ENCODE results near the gene ABCE1.

The ABCE1 gene

DNA sequence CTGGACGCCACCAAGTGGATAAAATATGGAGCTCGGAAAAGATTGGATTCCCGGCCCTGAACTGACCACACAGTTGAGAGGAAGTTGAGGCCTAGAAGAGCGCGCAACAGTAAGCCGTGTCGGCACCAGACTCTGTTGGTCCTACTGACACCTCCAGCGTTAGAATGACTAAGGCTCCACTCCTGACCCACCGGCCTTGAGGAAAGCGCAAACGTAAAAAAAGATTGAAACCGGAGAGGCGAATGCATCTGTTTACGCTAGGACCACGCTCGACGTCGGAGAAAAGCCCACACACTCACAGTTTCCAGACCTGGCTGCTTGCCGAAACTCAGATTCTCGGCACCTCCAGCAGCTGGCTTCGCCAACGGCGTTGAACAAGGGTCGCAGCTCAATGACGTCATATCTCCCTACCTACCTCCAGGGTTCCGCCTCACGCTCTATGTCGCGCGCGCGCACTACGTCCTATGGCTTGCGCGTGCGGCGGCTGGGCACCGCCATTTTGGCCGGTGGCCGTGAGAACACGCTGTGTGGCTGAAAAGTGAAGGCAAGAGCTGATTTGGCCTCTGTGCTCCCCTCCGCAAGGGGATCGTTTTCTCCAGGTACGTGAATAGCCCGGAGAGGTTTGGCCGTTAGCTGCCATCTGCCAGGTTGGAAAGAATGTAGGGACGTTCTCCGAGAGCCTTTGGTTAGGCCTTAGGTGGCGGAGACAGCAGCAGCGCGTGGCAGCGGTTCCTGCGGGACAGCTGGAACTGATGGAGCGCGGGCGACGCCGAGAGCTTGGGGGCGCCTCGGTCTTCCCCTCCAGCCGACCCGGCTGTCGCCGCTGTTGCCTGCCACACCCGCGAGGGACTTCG lies at the start of gene ABCE1, which contains the start of gene ANAPC10:
Gene ABCE1 (plus strand): TSS at position 491 of the 854 bp plus-strand sequence. CDS start 6,102 bp downstream, outside the sequence.
Gene ANAPC10 (minus strand): TSS at position 376 of the 854 bp plus-strand sequence. CDS start 2,097 bp downstream, outside the sequence.
- peak; percentile 93 for DNase-seq (ENCODE audit: low read depth, low spot score)

- DNase-seq (ENCODE audit: low read depth, low spot score) = no peak
Measured at GRCh38 chr4:145048817-145049216, 49.3 kb upstream of the ABCE1 start.

GRCh38 chr4:145049241-145049640 lies 48.9 kb upstream of the ABCE1 start:
- DNase-seq (ENCODE audit: low read depth, low spot score) = no peak

- DNase-seq (ENCODE audit: low read depth, low spot score) = no peak
Measured at GRCh38 chr4:145055533-145056257, 42.4 kb upstream of the ABCE1 start.

- no peak for DNase-seq (ENCODE audit: low read depth, low spot score)
Measured at GRCh38 chr4:145056325-145057130, 41.6 kb upstream of the ABCE1 start.

DNA sequence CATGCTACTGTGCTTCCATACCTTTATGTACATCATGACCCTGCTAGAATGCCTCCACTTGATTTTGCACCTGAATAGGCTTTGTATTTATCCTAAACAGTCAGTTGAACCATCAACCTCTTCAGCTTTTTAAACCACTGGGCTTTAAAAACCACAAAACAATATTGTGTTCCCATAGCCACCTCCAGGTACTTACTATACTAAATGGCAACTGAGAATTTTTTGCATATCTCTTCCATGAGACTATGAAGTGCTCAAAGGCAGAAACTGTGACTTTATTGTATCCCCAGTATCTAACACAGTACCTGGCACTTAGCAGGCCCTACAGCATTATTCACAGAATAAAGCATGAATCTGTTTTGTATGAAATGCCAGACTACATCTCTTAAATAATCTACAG lies 39.9 kb upstream of the ABCE1 start:
- no peak for DNase-seq (ENCODE audit: low read depth, low spot score)

- DNase-seq (ENCODE audit: low read depth, low spot score) = no peak
Measured at GRCh38 chr4:145061318-145061920, 36.7 kb upstream of the ABCE1 start.

DNA sequence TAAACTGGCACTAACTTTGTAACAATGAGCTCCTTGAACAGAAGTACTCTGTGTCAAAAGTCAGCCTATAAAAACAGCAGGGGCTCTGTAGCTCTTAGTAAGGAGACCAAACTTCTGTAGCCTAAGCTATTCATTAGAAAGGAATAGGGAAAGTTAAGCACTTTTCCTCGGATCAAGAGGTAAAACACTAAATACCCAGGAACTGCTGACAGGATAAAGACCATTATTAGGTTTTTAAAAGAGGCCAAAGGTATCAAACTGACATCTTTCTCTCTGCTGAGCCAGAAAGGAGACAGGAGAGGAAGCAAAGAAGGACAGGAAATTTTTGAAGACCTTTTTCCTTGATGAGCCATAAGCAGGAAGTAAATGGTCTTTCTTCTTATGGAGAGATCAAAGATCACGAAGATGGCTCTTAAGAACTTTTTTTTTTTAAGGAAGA lies 32.0 kb upstream of the ABCE1 start:
- no peak for DNase-seq (ENCODE audit: low read depth, low spot score)

GRCh38 chr4:145069361-145069760 lies 28.8 kb upstream of the ABCE1 start:
- DNase-seq (ENCODE audit: low read depth, low spot score) = no peak

DNA sequence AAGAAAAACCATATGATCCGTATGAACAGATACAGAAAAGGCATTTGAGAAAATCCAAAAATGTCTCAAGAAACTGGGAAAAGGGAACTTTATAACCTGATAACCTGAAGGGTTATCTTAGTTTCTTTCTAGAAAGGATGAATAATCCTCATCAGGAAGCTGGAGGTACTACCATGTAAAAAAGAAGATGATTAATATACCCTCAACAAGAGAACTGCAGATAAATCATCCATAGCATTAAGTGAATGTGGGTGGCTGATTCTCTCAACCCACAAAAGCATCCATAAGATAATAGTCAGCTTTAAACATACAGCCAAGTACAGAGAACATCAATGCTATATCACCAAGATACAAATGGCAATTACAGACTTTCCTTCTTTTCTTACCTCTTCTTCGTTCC lies 26.6 kb upstream of the ABCE1 start:
- no peak for DNase-seq (ENCODE audit: low read depth, low spot score)

DNA sequence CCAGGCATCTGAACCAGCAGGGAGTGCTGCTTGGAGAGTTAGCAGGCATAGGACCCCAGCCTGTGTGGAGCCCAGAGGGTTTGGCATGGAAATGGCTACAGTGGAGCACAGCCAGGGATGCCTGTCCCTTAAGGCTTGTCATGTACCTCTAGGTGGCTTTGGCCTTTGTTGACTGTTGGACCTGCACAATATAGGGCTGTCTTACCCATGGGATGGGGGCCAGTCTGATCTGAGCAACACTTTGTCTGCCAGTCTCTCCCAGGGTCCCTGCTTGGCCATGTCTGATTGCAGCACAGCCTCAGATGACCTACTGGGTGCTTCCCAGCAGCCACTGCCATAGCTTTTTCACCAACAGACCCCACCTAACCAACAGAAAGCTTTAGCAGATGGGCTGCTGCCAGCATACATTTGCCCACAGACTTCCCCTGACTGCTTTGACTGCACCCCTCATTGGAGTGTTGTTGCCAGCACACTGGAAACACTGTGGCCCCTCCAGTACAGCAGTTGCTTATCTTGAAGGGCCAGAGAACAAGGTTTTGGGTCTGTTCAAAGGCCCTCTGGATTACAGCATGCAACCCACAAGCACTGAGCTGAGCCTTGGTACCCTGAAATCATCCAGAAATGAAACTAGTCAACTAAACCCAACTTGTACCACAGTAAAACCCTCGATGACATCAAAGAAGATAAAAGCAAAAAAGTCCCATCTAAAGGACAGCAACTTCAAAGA lies 22.2 kb upstream of the ABCE1 start:
- no peak for DNase-seq (ENCODE audit: low read depth, low spot score)

DNA sequence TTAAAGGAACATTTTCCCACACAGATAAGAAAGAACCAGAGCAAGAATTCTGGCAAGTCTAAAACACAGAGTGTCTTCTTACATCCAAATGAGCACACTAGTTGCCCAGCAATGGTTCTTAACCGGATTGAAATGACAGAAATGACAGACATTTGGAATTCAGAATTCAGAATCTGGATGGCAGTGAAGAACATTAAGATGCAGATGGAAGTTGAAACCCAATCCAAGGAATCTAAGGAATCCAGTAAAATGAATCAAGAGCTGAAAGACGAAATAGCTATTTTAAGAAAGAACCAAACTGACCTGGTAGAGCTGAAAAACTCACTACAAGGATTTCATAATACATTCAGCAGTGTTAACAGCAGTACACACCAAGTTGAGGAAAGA lies 21.6 kb upstream of the ABCE1 start:
- no peak for DNase-seq (ENCODE audit: low read depth, low spot score)

DNA sequence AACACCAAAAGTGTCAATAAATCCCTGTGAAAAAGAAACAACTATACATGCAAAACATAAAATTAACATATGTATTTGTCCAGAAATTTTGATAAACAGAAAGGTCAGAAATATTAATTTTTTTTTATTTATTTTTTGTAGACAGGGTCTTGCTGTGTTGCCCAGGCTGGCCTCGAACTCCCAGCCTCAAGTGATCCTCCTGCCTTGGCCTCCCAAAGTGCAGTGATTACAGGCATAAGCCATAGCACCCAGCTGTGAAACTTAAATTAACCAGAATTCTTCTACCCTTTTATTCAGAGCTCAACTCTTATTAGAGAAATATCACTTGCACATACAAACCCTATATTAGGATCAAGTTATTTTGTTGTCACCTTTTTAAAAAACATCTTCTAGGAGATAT lies 16.4 kb upstream of the ABCE1 start:
- no peak for DNase-seq (ENCODE audit: low read depth, low spot score)

- no peak for DNase-seq (ENCODE audit: low read depth, low spot score)
Measured at GRCh38 chr4:145083891-145084605, 14.1 kb upstream of the ABCE1 start.

DNA sequence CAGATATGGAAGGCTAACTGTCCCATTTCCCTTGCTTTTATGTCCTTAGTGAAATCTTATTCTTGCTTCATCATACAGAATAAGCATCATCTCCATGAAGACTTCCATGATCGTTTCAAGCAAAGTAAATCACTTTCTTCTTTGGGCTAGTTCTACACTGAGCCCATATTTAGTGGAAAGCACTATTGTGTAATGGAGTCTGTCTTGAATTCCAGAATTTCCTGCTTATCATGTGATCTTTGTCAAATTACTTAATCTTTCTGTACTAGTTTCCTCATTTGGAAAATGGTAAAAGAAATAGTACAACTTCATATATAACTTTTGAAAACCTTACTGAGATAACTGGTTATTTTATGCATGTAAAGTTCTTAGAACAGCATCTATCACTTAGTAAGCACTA lies 7.7 kb upstream of the ABCE1 start:
- DNase-seq (ENCODE audit: low read depth, low spot score) = no peak

DNA sequence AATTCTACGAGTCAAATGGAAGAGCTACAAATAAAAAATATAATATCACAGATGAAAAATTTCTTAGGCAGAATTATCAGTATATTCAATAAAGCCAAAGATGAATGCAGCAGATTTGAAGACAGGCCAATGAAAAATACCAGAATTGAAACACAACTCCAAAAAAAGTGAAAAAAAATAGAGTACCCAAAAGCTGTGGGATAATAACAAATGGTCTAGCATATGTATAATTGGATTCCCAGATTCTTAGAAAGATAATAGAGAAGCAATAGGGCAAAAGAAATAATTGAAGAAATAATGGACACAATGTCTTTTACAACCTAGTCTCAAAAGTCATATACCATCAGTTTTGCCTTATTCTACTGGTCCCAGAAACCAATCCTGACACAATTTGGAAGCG lies 4.5 kb upstream of the ABCE1 start:
- DNase-seq (ENCODE audit: low read depth, low spot score) = no peak

- DNase-seq (ENCODE audit: low read depth, low spot score) = no peak
Measured at GRCh38 chr4:145097331-145097820, 735 bp upstream of the ABCE1 start.

DNA sequence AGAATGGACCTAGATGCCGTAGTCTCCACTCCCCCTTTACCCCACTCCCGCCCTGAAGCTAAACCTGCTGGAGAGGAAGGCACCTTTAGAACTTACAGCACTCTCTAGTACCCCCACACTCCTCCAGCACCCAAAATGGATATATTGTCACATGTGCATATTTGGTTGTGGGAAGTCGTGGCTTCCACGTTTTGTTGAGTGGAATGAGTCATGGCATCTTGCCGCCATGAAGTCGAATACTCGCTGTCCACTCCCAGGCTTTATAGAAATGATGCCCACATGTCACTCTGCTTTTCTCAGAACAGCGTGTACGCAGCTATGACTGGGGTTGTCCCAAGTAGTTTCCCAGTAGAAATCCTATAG lies 545 bp downstream of the ABCE1 start:
- DNase-seq (ENCODE audit: low read depth, low spot score) = peak; percentile 7

- DNase-seq (ENCODE audit: low read depth, low spot score) = no peak
Measured at GRCh38 chr4:145099653-145100052, 1.5 kb downstream of the ABCE1 start.

DNA sequence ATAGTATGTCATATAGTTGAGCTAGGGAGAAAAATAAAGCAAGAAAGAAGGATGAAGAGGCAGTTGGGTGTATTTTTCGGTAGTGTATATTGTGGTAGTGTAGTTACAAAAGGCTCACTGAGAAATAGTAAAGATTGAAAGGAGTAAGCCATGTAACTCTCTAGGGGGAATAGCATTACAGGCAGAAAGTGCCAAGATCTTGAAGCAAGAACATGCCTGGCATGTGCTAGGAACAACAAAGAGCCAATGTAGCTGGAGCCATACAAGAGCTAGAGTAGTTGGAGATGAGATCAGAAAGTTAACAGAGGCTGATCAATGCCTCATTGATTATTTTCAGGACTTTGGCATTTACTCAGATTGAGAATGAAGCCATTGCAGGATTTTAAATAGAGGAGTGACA lies 3.0 kb downstream of the ABCE1 start:
- no peak for DNase-seq (ENCODE audit: low read depth, low spot score)
